H1 (cell line): ENCODE results near the gene CCDC148. TPM values are rescaled to one million over a fixed set of nuclear protein-coding genes. Genes with fewer than 3 reads are reported as not detected.

Experiments
- CTCF ChIA-PET: fragments of 300-600 bp; sonication (Branson Sonifier 250); formaldehyde crosslinking; loops from one replicate; lab custom pipeline; 2021; ENCODE audit not compliant: partially characterized antibody; lab: Charles Lee
- POLR2A ChIA-PET: fragments of 300-600 bp; sonication (Branson Sonifier 250); formaldehyde crosslinking; loops from one replicate; lab custom pipeline; 2021; ENCODE audit warnings: inconsistent platforms; ENCODE audit not compliant: partially characterized antibody; lab: Charles Lee
- DNase-seq, 2 experiments: peaks; one replicate each; pipeline versions ENCODE4 v3.0.0 to v3.0.0-alpha.2; 2010 to 2022; ENCODE audit warnings: low spot score in 2 of 2, low read depth in 1 of 2, mixed read lengths in 1 of 2
- FAIRE-seq: peaks from 2 replicates; lab custom pipeline; 2011; peaks lifted over from hg19 to GRCh38; lab: Jason Lieb, UNC
- H2AFZ ChIP-seq: 2 replicates; pipeline ENCODE4 v1.8.1; 2012; ENCODE audit warnings: low read length, inconsistent platforms
- H2AK5ac ChIP-seq: 2 replicates; pipeline ENCODE4 v1.6.1; 2013; ENCODE audit warnings: low read depth, low read length
- H2BK120ac ChIP-seq: replicated peaks from 2 replicates; pipeline ENCODE3; 2013; ENCODE audit warnings: low read depth, low read length, inconsistent platforms
- H2BK12ac ChIP-seq: 2 replicates; pipeline ENCODE4 v1.6.1; 2013; ENCODE audit warnings: low read depth, low read length
- H2BK15ac ChIP-seq: 2 replicates; pipeline ENCODE4 v1.6.1; 2013; ENCODE audit warnings: low read length
- H2BK20ac ChIP-seq: 2 replicates; pipeline ENCODE4 v1.6.1; 2013; ENCODE audit warnings: low read length
- H2BK5ac ChIP-seq: 2 replicates; pipeline ENCODE4 v1.6.1; 2013; ENCODE audit warnings: low read depth, low read length
- H3K14ac ChIP-seq: 2 replicates; pipeline ENCODE4 v1.6.1; 2013; ENCODE audit warnings: inconsistent platforms; ENCODE audit not compliant: insufficient read length
- H3K18ac ChIP-seq: 2 replicates; pipeline ENCODE4 v1.6.1; 2013; ENCODE audit warnings: low read length; ENCODE audit errors: extremely low read depth
- H3K23ac ChIP-seq: 2 replicates; pipeline ENCODE4 v1.6.1; 2013; ENCODE audit warnings: inconsistent platforms; ENCODE audit not compliant: insufficient read length
- H3K23me2 ChIP-seq: 2 replicates; pipeline ENCODE4 v1.6.1; 2013; ENCODE audit warnings: low read depth, low read length
- H3K27ac ChIP-seq: 2 replicates; pipeline ENCODE4 v1.6.1; 2011; ENCODE audit warnings: low read depth, low read length, inconsistent platforms
- H3K27me3 ChIP-seq, 4 experiments: replicated peaks in 1 of 4; 1 replicate in 1 of 4; 2 replicates in 3 of 4; pipeline versions ENCODE4 v1.6.1 to v1.8.1; 2011 to 2013; ENCODE audit warnings: low read length in 3 of 4, mild to moderate bottlenecking in 3 of 4, inconsistent platforms in 2 of 4, mixed read lengths in 2 of 4, moderate library complexity in 1 of 4; ENCODE audit not compliant: control insufficient read depth in 3 of 4, insufficient read depth in 3 of 4; ENCODE audit errors: extremely low read depth in 1 of 4
- H3K36me3 ChIP-seq, 4 experiments: 2 replicates each; pipeline versions ENCODE4 v1.6.1 to v1.8.1; 2011 to 2013; ENCODE audit warnings: mild to moderate bottlenecking in 4 of 4, low read length in 3 of 4, moderate library complexity in 2 of 4, control low read depth in 1 of 4, inconsistent platforms in 1 of 4; ENCODE audit not compliant: insufficient read depth in 4 of 4, control insufficient read depth in 2 of 4
- H3K4ac ChIP-seq: replicated peaks from 2 replicates; pipeline ENCODE3; 2013; ENCODE audit warnings: low read length, low read depth, mixed read lengths, inconsistent platforms; ENCODE audit not compliant: insufficient read length
- H3K4me1 ChIP-seq, 4 experiments: replicated peaks in 1 of 4; 1 replicate in 1 of 4; 2 replicates in 3 of 4; pipeline versions ENCODE4 v1.6.1 to v1.8.1; 2011 to 2013; ENCODE audit warnings: low read length in 3 of 4, inconsistent platforms in 2 of 4, mixed read lengths in 1 of 4; ENCODE audit not compliant: insufficient read depth in 4 of 4, control insufficient read depth in 3 of 4
- H3K4me2 ChIP-seq, 2 experiments: 2 replicates each; pipeline versions ENCODE4 v1.6.1 to v1.8.1; 2011 to 2013; ENCODE audit warnings: low read depth in 2 of 2, low read length in 2 of 2, control low read depth in 1 of 2, inconsistent platforms in 1 of 2, mild to moderate bottlenecking in 1 of 2; ENCODE audit not compliant: insufficient read depth in 1 of 2
- H3K4me3 ChIP-seq, 4 experiments: fragments of 200-600, 300-600 bp in 1 of 4; sonication (generic), shearing (Covaris generic), sonication (Bioruptor Twin) in 1 of 4; 2 replicates each; pipeline versions ENCODE4 v1.5.1 to v1.8.1; 2011 to 2016; ENCODE audit warnings: low read length in 4 of 4, low read depth in 3 of 4, control low read depth in 2 of 4, inconsistent platforms in 2 of 4, mild to moderate bottlenecking in 2 of 4, mixed read lengths in 1 of 4, moderate library complexity in 1 of 4; ENCODE audit not compliant: insufficient read depth in 2 of 4; ENCODE audit errors: extremely low read depth in 1 of 4
- H3K56ac ChIP-seq: replicated peaks from 2 replicates; pipeline ENCODE3; 2013; ENCODE audit warnings: low read depth, mild to moderate bottlenecking, mixed read lengths, low read length, inconsistent platforms; ENCODE audit not compliant: insufficient read length
- H3K79me1 ChIP-seq: 2 replicates; pipeline ENCODE4 v1.6.1; 2013; ENCODE audit warnings: low read depth, low read length, control low read depth
- H3K79me2 ChIP-seq, 2 experiments: 2 replicates each; pipeline versions ENCODE4 v1.6.1 to v1.8.1; 2012 to 2013; ENCODE audit warnings: low read length in 2 of 2, mild to moderate bottlenecking in 2 of 2, inconsistent platforms in 1 of 2; ENCODE audit not compliant: insufficient read depth in 2 of 2, control insufficient read depth in 1 of 2
- H3K9ac ChIP-seq, 4 experiments: replicated peaks in 1 of 4; 1 replicate in 1 of 4; 2 replicates in 3 of 4; pipeline versions ENCODE4 v1.6.1 to v1.8.1; 2011 to 2013; ENCODE audit warnings: low read depth in 3 of 4, low read length in 3 of 4, control low read depth in 2 of 4, mild to moderate bottlenecking in 2 of 4, moderate library complexity in 2 of 4, inconsistent platforms in 1 of 4; ENCODE audit errors: extremely low read depth in 1 of 4
- H3K9me3 ChIP-seq, 2 experiments: 2 replicates each; pipeline versions ENCODE4 v1.6.1 to v1.8.1; 2012 to 2013; ENCODE audit warnings: mild to moderate bottlenecking in 2 of 2, moderate library complexity in 2 of 2, control low read depth in 1 of 2, inconsistent platforms in 1 of 2, low read depth in 1 of 2, low read length in 1 of 2, mixed read lengths in 1 of 2; ENCODE audit not compliant: insufficient read depth in 2 of 2
- H4K20me1 ChIP-seq, 2 experiments: replicated peaks in 1 of 2; 2 replicates each; pipeline versions ENCODE3 to v1.8.1; 2011 to 2013; ENCODE audit warnings: inconsistent platforms in 2 of 2, low read length in 2 of 2, mild to moderate bottlenecking in 1 of 2; ENCODE audit not compliant: insufficient read depth in 2 of 2, control insufficient read depth in 1 of 2
- H4K5ac ChIP-seq: 2 replicates; pipeline ENCODE4 v1.6.1; 2013; ENCODE audit warnings: low read length, low read depth, mixed read lengths, inconsistent platforms; ENCODE audit not compliant: insufficient read length
- H4K8ac ChIP-seq: 2 replicates; pipeline ENCODE4 v1.8.0; 2013; ENCODE audit warnings: mild to moderate bottlenecking, moderate library complexity, low read length, inconsistent platforms; ENCODE audit not compliant: insufficient read depth; ENCODE audit errors: extremely low read depth
- H4K91ac ChIP-seq: replicated peaks from 2 replicates; pipeline ENCODE3; 2013; ENCODE audit warnings: low read length, mixed read lengths, inconsistent platforms; ENCODE audit not compliant: insufficient read length
- ATF3 ChIP-seq: IDR thresholded peaks from 2 replicates; pipeline ENCODE4 v1.6.1; 2011; ENCODE audit warnings: low read depth, mild to moderate bottlenecking, low read length; ENCODE audit not compliant: insufficient read depth
- CBX5 ChIP-seq: fragments of 300-800, 300-1000 bp; sonication (generic); IDR thresholded peaks from 2 replicates; pipeline ENCODE4 v1.7.1; 2016; ENCODE audit warnings: antibody characterized with exemption, low read length, low read depth
- SP2 ChIP-seq: IDR thresholded peaks from 2 replicates; pipeline ENCODE4 v1.6.1; 2012; ENCODE audit warnings: mild to moderate bottlenecking, low read length, inconsistent platforms
- TAF1 ChIP-seq: IDR thresholded peaks from 2 replicates; pipeline ENCODE4 v1.6.1; 2011; ENCODE audit warnings: mild to moderate bottlenecking, low read depth, low read length
- WGBS, 2 experiments: shearing (Covaris generic) in 1 of 2; methylation state at CpG; one replicate each; pipeline versions ENCODE4 v1.1.6 to v1.1.7; 2013 to 2015; ENCODE audit warnings: low lambda C conversion rate in 2 of 2, mixed read lengths in 2 of 2, inconsistent platforms in 1 of 2, low coverage in 1 of 2, missing lambda C conversion rate in 1 of 2; ENCODE audit not compliant: insufficient replicate concordance in 2 of 2, insufficient coverage in 1 of 2, insufficient read length in 1 of 2; ENCODE audit errors: extremely low coverage in 1 of 2, missing lambda C conversion rate in 1 of 2; 5-methylcytosine and 5-hydroxymethylcytosine counted together
- polyA plus RNA-seq, 7 experiments: library from polyadenylated mRNA; depleted of rRNA in 3 of 7; stranded (reverse) in 5 of 7; unstranded in 2 of 7; fragments of >200 nt in 5 of 7; fragments of 200-250 nt in 2 of 7; gene quantifications; 1 replicate in 5 of 7; 2 replicates in 1 of 7; 4 replicates in 1 of 7; pipeline versions ENCODE4 v1.2.1 to v1.2.3, GENCODE V29; 2011 to 2013; ENCODE audit warnings: missing spikeins in 2 of 7, mixed read lengths in 2 of 7
- total RNA-seq: library from RNA; stranded (reverse); fragmentation: NEBNext Ultra II Directional; extraction: Animal tissue kit (Norgen Biotek cat#: 25700); gene quantifications from 2 replicates; pipeline ENCODE4 v1.2.1, GENCODE V29; 2021

CCDC148 gene
- total and polyA plus RNA-seq, 2 of the 8 experiments (the other 6 are each of a cell fraction or from before 2014, with no cell fraction given), result 0.45 to 1.3 TPM

DNA sequence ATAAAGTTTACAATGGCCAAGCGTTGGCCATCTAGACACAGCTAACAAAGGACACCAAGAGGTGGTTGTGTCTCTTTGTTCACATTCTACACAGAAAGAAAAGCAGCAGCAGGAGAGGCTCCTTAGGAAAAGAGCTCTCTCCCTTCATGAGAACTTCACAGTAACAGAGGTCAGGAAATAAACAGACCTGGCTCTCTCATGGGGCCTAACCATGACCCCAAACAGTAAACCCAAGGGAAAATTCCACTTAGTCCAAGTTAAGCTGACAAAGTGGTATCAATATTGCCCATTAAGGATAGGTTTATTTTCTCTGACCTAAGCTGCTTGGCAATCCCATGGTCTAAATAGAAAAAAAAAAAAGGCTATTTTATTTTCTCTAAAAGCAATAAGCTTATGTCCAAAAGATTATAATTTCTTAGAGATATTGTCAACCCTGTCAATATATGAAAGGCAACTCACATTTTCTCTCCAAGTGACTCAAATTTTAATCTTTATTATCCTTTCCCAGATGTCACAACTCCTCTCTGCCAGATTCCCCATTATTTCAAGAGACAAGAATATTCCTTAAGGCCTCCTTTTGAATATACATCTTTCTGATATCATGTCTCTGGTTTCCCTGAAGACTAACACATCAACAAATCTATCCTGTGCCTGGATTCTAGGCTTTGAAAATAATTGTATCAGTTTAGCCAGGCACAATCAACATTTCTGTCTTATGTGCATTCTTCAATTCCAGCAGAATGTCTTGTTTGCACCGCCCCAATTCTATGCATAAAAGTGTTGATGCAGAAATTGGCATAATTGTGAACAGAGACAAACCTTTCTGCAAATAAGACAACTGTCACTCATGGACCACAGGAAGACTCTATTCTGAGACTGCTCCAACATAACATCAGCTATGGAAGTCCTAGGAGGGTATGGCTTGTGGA, 263.8 kb downstream of the CCDC148 start:
- no peaks in the 10 kb centered on the region for H3K79me1 ChIP-seq
- no peak overlapping the region for H2AK5ac ChIP-seq
- DNase-seq, result no peak
- no peak overlapping the region for H4K91ac ChIP-seq
- no peak overlapping the region for H2BK12ac ChIP-seq
- H2AFZ ChIP-seq, result no peak overlapping the region
- no peaks in the 10 kb centered on the region for H3K36me3 ChIP-seq
- 91% methylated on average over 2 of the region's 2 CpGs; no CpG with 5 or more reads in 1 of the 2 experiments for WGBS, 2 experiments
- H3K14ac ChIP-seq, result no peak overlapping the region
- no peak overlapping the region for H3K23ac ChIP-seq
- ChIA-PET CTCF (interaction anchor here (0.7 to 1.2 kb wide), 5 partner anchors 17 to 552 kb away, joined by 3 to 4 read pairs (median 3); no protein-coding TSS in a partner anchor), POLR2A (interaction anchor here (1.0 kb wide), 1 partner anchor 265 kb away, joined by 3 read pairs; no protein-coding TSS in a partner anchor)
- no peak overlapping the region for H3K56ac ChIP-seq
- no peak overlapping the region for H3K27ac ChIP-seq
- no peak overlapping the region for H2BK15ac ChIP-seq
- H3K4ac ChIP-seq, result no peak overlapping the region
- H3K4me2 ChIP-seq, result no peak overlapping the region
- H2BK20ac ChIP-seq, result no peak overlapping the region
- no peaks in the 10 kb centered on the region for H3K23me2 ChIP-seq
- H3K4me1 ChIP-seq, result peaks cover 0 to 4% (median 0%) of the 10 kb centered on the region in 4 experiments; a peak in 1 of 7 replicates
- no peak overlapping the region for H4K5ac ChIP-seq
- H3K9me3 ChIP-seq, result no peaks in the 10 kb centered on the region
- H4K20me1 ChIP-seq, result no peaks in the 10 kb centered on the region
- no peak overlapping the region for H2BK120ac ChIP-seq
- no peak overlapping the region for H3K9ac ChIP-seq
- no peak for TF ChIP-seq ATF3
- no peak for TF ChIP-seq SP2
- no peak for TF ChIP-seq TAF1
- TF ChIP-seq CBX5, result no peak
- H4K8ac ChIP-seq, result no peak overlapping the region
- H3K27me3 ChIP-seq, result no peaks in the 10 kb centered on the region
- H3K79me2 ChIP-seq, result no peaks in the 10 kb centered on the region
- no peak overlapping the region for H2BK5ac ChIP-seq
- no peak overlapping the region for H3K4me3 ChIP-seq
- no peak for FAIRE-seq
- H3K18ac ChIP-seq, result no peak overlapping the region
